HepG2 (cell line): ENCODE measurements around the gene PSMA4. TPM values are rescaled to one million over a fixed set of nuclear protein-coding genes. Genes with fewer than 3 reads are reported as not detected.

Experiments used
- ATAC-seq: fragments of 200-7000 bp; cut with Tn5 transposase; 3 replicates; pipeline ENCODE4 v1.9.1; 2020; ENCODE audit warnings: mild to moderate bottlenecking, moderate library complexity
- BruUV-seq: library from RNA; stranded (reverse); fragments of 400-500 nt; replicated peaks from 2 replicates; lab custom pipeline; 2021; lab: Mats Ljungman, UMichigan
- CTCF ChIA-PET: fragments of 300-600 bp; formaldehyde crosslinking; extraction: SDS; loops from one replicate; lab custom pipeline; 2021; ENCODE audit warnings: low total read pairs, inconsistent platforms, low intra/inter-chr PET ratio; lab: Yijun Ruan, JAX
- POLR2A ChIA-PET: fragments of 350-600 bp; sonication (Branson Sonifier 250); formaldehyde crosslinking; loops from one replicate; lab custom pipeline; 2020; ENCODE audit warnings: antibody characterized with exemption, inconsistent platforms; lab: Yijun Ruan, JAX
- DNase-seq: peaks from one replicate; pipeline ENCODE4 v3.0.0-alpha.2; 2015; ENCODE audit warnings: low spot score
- FAIRE-seq: peaks from 3 replicates; lab custom pipeline; 2011; peaks lifted over from hg19 to GRCh38; lab: Jason Lieb, UNC
- H2AFZ ChIP-seq: one replicate; pipeline ENCODE4 v1.6.1; 2011; ENCODE audit warnings: low read length, inconsistent platforms
- H3K27ac ChIP-seq: fragments of 300-600 bp; 3 replicates; pipeline ENCODE4 v1.8.0; 2011; ENCODE audit warnings: mixed run types, mild to moderate bottlenecking, mixed read lengths, low read length, inconsistent platforms; ENCODE audit not compliant: insufficient read depth; ENCODE audit errors: extremely low read length
- H3K27me3 ChIP-seq, 2 experiments: fragments of 200-600 bp in 1 of 2; 2 replicates in 1 of 2; 3 replicates in 1 of 2; pipeline versions ENCODE4 v1.6.0 to v1.8.0; 2011; ENCODE audit warnings: low read length in 2 of 2, mild to moderate bottlenecking in 2 of 2, moderate library complexity in 2 of 2, inconsistent platforms in 1 of 2; ENCODE audit not compliant: insufficient read depth in 2 of 2, control insufficient read depth in 1 of 2
- H3K36me3 ChIP-seq, 2 experiments: fragments of 200-600 bp in 1 of 2; replicated peaks in 1 of 2; 2 replicates in 1 of 2; 3 replicates in 1 of 2; pipeline versions ENCODE4 v1.5.1 to v1.8.0; 2011; ENCODE audit warnings: low read length in 2 of 2, inconsistent platforms in 1 of 2; ENCODE audit not compliant: insufficient read depth in 2 of 2, control insufficient read depth in 1 of 2
- H3K4me1 ChIP-seq: 2 replicates; pipeline ENCODE4 v1.5.1; 2012; ENCODE audit warnings: low read length, inconsistent platforms; ENCODE audit not compliant: insufficient read depth
- H3K4me2 ChIP-seq: 2 replicates; pipeline ENCODE4 v1.6.0; 2011; ENCODE audit warnings: low read depth, low read length, inconsistent platforms
- H3K4me3 ChIP-seq, 3 experiments: fragments of 200-600 bp in 1 of 3; sonication (generic), shearing (Covaris generic) in 1 of 3; replicated peaks in 1 of 3; 2 replicates each; pipeline ENCODE4 v1.5.1; 2011 to 2016; ENCODE audit warnings: low read length in 3 of 3, inconsistent platforms in 2 of 3, low read depth in 2 of 3, mild to moderate bottlenecking in 2 of 3, control low read depth in 1 of 3, mixed read lengths in 1 of 3; ENCODE audit not compliant: insufficient read depth in 1 of 3
- H3K79me2 ChIP-seq: one replicate; pipeline ENCODE4 v1.6.1; 2011; ENCODE audit warnings: low read length, inconsistent platforms; ENCODE audit not compliant: insufficient read depth
- H3K9ac ChIP-seq: 2 replicates; pipeline ENCODE4 v1.6.0; 2011; ENCODE audit warnings: mild to moderate bottlenecking, low read depth, low read length, inconsistent platforms; ENCODE audit not compliant: insufficient read depth
- H3K9me3 ChIP-seq: 2 replicates; pipeline ENCODE4 v1.5.1; 2012; ENCODE audit warnings: mild to moderate bottlenecking, low read length
- H4K20me1 ChIP-seq: 2 replicates; pipeline ENCODE4 v1.6.0; 2011; ENCODE audit warnings: inconsistent platforms, mild to moderate bottlenecking, low read length, moderate library complexity; ENCODE audit not compliant: insufficient read depth
- CREM ChIP-seq, 2 experiments: sonication (generic) in 1 of 2; formaldehyde crosslinking in 1 of 2; IDR thresholded peaks; 2 replicates each; pipeline versions ENCODE4 v1.4.0 to v1.6.1; 2016 to 2020; ENCODE audit warnings: antibody characterized with exemption in 1 of 2, mild to moderate bottlenecking in 1 of 2, missing genetic modification reagents in 1 of 2
- FIP1L1 ChIP-seq: fragments of 200-400 bp; formaldehyde crosslinking; IDR thresholded peaks from 2 replicates; pipeline ENCODE4 v1.6.1; 2018; ENCODE audit warnings: low read depth, mild to moderate bottlenecking, low read length, moderate library complexity, borderline replicate concordance; ENCODE audit not compliant: insufficient read depth
- FOXA1 ChIP-seq, 2 experiments: fragments of 450-650 bp in 1 of 2; sonication (generic) in 1 of 2; formaldehyde crosslinking in 1 of 2; IDR thresholded peaks; 2 replicates each; pipeline versions ENCODE4 v1.4.0 to v1.6.1; 2016 to 2020; ENCODE audit warnings: missing genetic modification reagents in 1 of 2
- KDM1A ChIP-seq: IDR thresholded peaks from 2 replicates; pipeline ENCODE4 v1.6.1; 2016; ENCODE audit warnings: missing compliant biosample characterization
- MAFF ChIP-seq: IDR thresholded peaks from 2 replicates; pipeline ENCODE4 v1.6.1; 2011; ENCODE audit warnings: low read depth, low read length, improper control_type of control experiment
- MAFK ChIP-seq, 2 experiments: IDR thresholded peaks in 1 of 2; conservative IDR thresholded peaks in 1 of 2; 2 replicates each; pipeline ENCODE4 v1.6.1; 2011; ENCODE audit warnings: improper control_type of control experiment in 2 of 2, low read length in 2 of 2
- NCOA5 ChIP-seq: sonication (generic); formaldehyde crosslinking; IDR thresholded peaks from 2 replicates; pipeline ENCODE4 v1.4.0; 2020; ENCODE audit warnings: missing genetic modification reagents
- REPIN1 ChIP-seq: sonication (generic); formaldehyde crosslinking; IDR thresholded peaks from 2 replicates; pipeline ENCODE4 v1.8.0; 2022; ENCODE audit warnings: missing genetic modification reagents, low read depth, mild to moderate bottlenecking, borderline replicate concordance
- STAT5B ChIP-seq: sonication (generic); formaldehyde crosslinking; IDR thresholded peaks from 2 replicates; pipeline ENCODE4 v1.4.0; 2020; ENCODE audit warnings: missing genetic modification reagents
- TCF12 ChIP-seq, 2 experiments: fragments of 450-650 bp in 1 of 2; sonication (generic) in 1 of 2; formaldehyde crosslinking in 1 of 2; IDR thresholded peaks; 2 replicates each; pipeline versions ENCODE4 v1.6.1 to v1.8.0; 2017 to 2022; ENCODE audit warnings: antibody characterized with exemption in 1 of 2, mild to moderate bottlenecking in 1 of 2, missing genetic modification reagents in 1 of 2, moderate library complexity in 1 of 2
- THAP11 ChIP-seq: IDR thresholded peaks from 2 replicates; pipeline ENCODE4 v1.6.1; 2016; ENCODE audit warnings: missing biosample characterization, missing genetic modification reagents
- THAP8 ChIP-seq: sonication (generic); formaldehyde crosslinking; IDR thresholded peaks from 2 replicates; pipeline ENCODE4 v1.5.1; 2020; ENCODE audit warnings: missing genetic modification reagents, mild to moderate bottlenecking, borderline replicate concordance
- ZNF33A ChIP-seq: sonication (generic); formaldehyde crosslinking; IDR thresholded peaks from 2 replicates; pipeline ENCODE4 v1.5.1; 2020; ENCODE audit warnings: missing genetic modification reagents, mild to moderate bottlenecking, moderate library complexity, borderline replicate concordance
- ZNF83 ChIP-seq: sonication (generic); formaldehyde crosslinking; IDR thresholded peaks from 2 replicates; pipeline ENCODE4 v1.4.0; 2020; ENCODE audit warnings: missing genetic modification reagents, mild to moderate bottlenecking, borderline replicate concordance
- ZNF850 ChIP-seq: sonication (generic); formaldehyde crosslinking; conservative IDR thresholded peaks from 2 replicates; pipeline ENCODE4 v1.9.0; 2021; ENCODE audit warnings: mild to moderate bottlenecking, missing genetic modification reagents
- WGBS: methylation state at CpG from one replicate; pipeline ENCODE4 v1.1.6; 2017; ENCODE audit warnings: low lambda C conversion rate; 5-methylcytosine and 5-hydroxymethylcytosine counted together
- in situ Hi-C: cut with HindIII; loops from 2 replicates; pipeline ENCODE4 v1.10.0; 2017; ENCODE audit warnings: low pct_unique_long_range_greater_than_20kb; ENCODE audit not compliant: extremely low pct_ligation_motif_present
- intact Hi-C: fragments of 100-400 bp; cut with micrococcal nuclease; formaldehyde crosslinking; loops from one replicate; pipeline ENCODE4 v1.10.0; 2022; ENCODE audit not compliant: unreplicated experiment
- polyA plus RNA-seq, 8 experiments: library from polyadenylated mRNA; depleted of rRNA in 3 of 8; stranded (reverse) in 7 of 8; unstranded in 1 of 8; fragments of >200 nt; fragmentation: Illumina TruSeq in 4 of 8; extraction: Trizol in 4 of 8; gene quantifications; 2 replicates each; pipeline versions ENCODE4 v1.2.1 to v1.2.3, GENCODE V29; 2011 to 2016; ENCODE audit warnings: low read depth in 4 of 8, missing spikeins in 1 of 8, mixed read lengths in 1 of 8; ENCODE audit not compliant: insufficient read depth in 1 of 8
- total RNA-seq, 5 experiments: library from RNA; depleted of rRNA; stranded (reverse); fragments of >200 nt; fragmentation: Illumina TruSeq; extraction: Trizol; gene quantifications; 2 replicates each; pipeline ENCODE4 v1.2.3, GENCODE V29; 2016; ENCODE audit warnings: low read depth in 1 of 5
- TF ChIP-seq, protein P1 (sequence below): sonication (generic); formaldehyde crosslinking; IDR thresholded peaks from 2 replicates; pipeline ENCODE4 v1.8.0; 2022; ENCODE audit warnings: mild to moderate bottlenecking, missing genetic modification reagents, moderate library complexity

PSMA4 gene
- total and polyA plus RNA-seq, 2 of the 13 experiments (the other 11 are each of a cell fraction or from before 2014, with no cell fraction given), result 202 to 404 TPM

DNA sequence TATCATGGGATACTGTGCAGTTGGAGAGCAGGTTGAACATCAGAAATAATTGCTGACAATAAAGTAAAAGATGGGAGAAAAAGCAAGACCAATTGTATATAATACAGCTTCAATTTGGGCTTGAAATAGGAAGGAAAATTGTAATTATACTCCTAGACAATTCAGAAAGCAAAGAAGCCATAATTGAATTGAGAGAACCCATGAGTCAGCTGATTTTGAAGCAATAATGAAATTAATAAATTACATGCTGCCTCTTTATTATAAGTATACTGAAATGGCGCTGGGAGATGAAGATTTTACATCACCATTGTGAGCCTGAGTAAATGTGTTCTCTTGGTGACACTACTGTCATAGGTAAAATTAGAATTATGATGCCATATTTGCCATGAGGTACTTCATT, 57.3 kb downstream of the PSMA4 start:
- ATAC-seq (no peak), DNase-seq (no peak), FAIRE-seq (no peak)
- 86% methylated on average over 1 of the region's 1 CpG for WGBS
- Histone ChIP-seq H3K4me3 (no peak overlapping the region), H3K36me3 (no peaks in the 10 kb centered on the region), H2AFZ (no peak overlapping the region), H3K27me3 (no peaks in the 10 kb centered on the region), H3K4me1 (no peaks in the 10 kb centered on the region), H3K4me2 (no peak overlapping the region), H4K20me1 (no peaks in the 10 kb centered on the region), H3K9ac (no peak overlapping the region), H3K9me3 (no peaks in the 10 kb centered on the region), H3K27ac (no peak overlapping the region), H3K79me2 (no peaks in the 10 kb centered on the region)
- ChIA-PET CTCF (no interaction called here), POLR2A (no interaction called here)
- intact Hi-C loops (no loop called here), in situ Hi-C loops (no loop called here)
- BruUV-seq, result no TSS peak
- TF ChIP-seq THAP11, result no peak
- peak; percentile 70 to 75 for TF ChIP-seq MAFK (conservative IDR thresholded peaks at IDR 0.05 in 1 of 2, IDR thresholded peaks at IDR 0.05 in 1 of 2; ENCODE audit: low read length in 2 of 2)
- no peak for TF ChIP-seq ZNF83 (CRISPR knock-in tag)
- TF ChIP-seq MAFF, result peak; percentile 55
- no peak for TF ChIP-seq THAP8
- no peak for TF ChIP-seq FIP1L1

DNA sequence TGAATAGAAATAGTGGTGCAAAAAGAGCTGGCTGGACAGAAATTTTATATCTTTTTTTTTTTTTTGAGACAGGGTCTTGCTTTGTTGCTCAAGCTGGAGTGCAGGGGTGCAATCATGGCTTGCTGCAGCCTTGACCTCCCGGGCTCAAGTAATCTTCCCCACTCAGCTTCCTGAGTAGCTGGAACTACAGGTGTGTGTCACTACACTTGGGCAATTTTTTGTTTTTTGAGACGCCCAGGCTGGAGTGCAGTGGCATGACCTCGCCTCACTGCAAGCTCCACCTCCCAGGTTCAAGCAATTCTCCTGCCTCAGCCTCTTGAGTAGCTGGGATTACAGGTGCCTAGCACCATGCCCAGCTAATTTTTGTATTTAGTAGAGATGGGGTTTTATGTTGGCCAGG, 58.1 kb downstream of the PSMA4 start:
- DNase-seq, result no peak
- no TSS peak for BruUV-seq
- Histone ChIP-seq H3K79me2 (no peaks in the 10 kb centered on the region), H3K36me3 (no peaks in the 10 kb centered on the region), H4K20me1 (no peaks in the 10 kb centered on the region), H3K9me3 (no peaks in the 10 kb centered on the region), H3K27me3 (no peaks in the 10 kb centered on the region), H3K9ac (no peak overlapping the region), H2AFZ (no peak overlapping the region), H3K4me1 (no peaks in the 10 kb centered on the region), H3K4me3 (no peak overlapping the region), H3K4me2 (no peak overlapping the region), H3K27ac (no peak overlapping the region)
- intact Hi-C loops, result no loop called here
- WGBS, result 96% methylated on average over 3 of the region's 3 CpGs
- TF ChIP-seq ZNF850 (CRISPR knock-in tag) (no peak), REPIN1 (CRISPR knock-in tag) (no peak), STAT5B (CRISPR knock-in tag) (no peak), NCOA5 (CRISPR knock-in tag) (no peak), KDM1A (no peak), CREM (IDR thresholded peaks at IDR 0.05) (no peak), CREM (CRISPR knock-in tag; IDR thresholded peaks at IDR 0.05) (no peak), TCF12 (IDR thresholded peaks at IDR 0.05) (no peak), TCF12 (CRISPR knock-in tag; IDR thresholded peaks at IDR 0.05) (no peak), ZNF33A (CRISPR knock-in tag) (no peak), FOXA1 (IDR thresholded peaks at IDR 0.05) (no peak), FOXA1 (CRISPR knock-in tag; IDR thresholded peaks at IDR 0.05) (no peak)
- TF ChIP-seq, protein P1, sequence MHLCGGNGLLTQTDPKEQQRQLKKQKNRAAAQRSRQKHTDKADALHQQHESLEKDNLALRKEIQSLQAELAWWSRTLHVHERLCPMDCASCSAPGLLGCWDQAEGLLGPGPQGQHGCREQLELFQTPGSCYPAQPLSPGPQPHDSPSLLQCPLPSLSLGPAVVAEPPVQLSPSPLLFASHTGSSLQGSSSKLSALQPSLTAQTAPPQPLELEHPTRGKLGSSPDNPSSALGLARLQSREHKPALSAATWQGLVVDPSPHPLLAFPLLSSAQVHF, result no peak
- ChIA-PET POLR2A (no interaction called here), CTCF (no interaction called here)
- in situ Hi-C loops, result no loop called here
- no peak for ATAC-seq
- FAIRE-seq, result no peak
